GM23248 (cell line): Measurements from ENCODE around the gene PSMA7.

Experiments used
- EZH2 ChIP-seq: fragments of 200-600 bp; sonication (generic); IDR thresholded peaks from 2 replicates; pipeline ENCODE4 v1.6.1; 2018; ENCODE audit warnings: antibody characterized with exemption, mild to moderate bottlenecking; ENCODE audit not compliant: insufficient read depth, poor library complexity, severe bottlenecking
- EZH2phosphoT487 ChIP-seq: fragments of 200-600 bp; sonication (generic); IDR thresholded peaks from 2 replicates; pipeline ENCODE4 v1.6.1; 2018; ENCODE audit warnings: antibody characterized with exemption, moderate library complexity, mild to moderate bottlenecking, low read depth; ENCODE audit not compliant: insufficient read depth

- TF ChIP-seq EZH2phosphoT487 (no peak), EZH2 (no peak)
Measured at GRCh38 chr20:62097881-62098407, 45.2 kb downstream of the PSMA7 start.
